Spleen (tissue), 11 donors: ENCODE results near the gene CLBA1. TPM values are rescaled to one million over a fixed set of nuclear protein-coding genes. Genes with fewer than 3 reads are reported as not detected.

Source experiments
- DNase-seq: peaks from one replicate; pipeline ENCODE4 v3.0.0-alpha.2; 2020
- H3K27ac ChIP-seq, 8 donors: fragments of 200-600 bp; sonication (generic) in 7 of 8; 1 replicate in 4 of 8; 2 replicates in 4 of 8; pipeline versions ENCODE4 v1.5.0 to v1.8.0; 2016 to 2021; ENCODE audit warnings: inconsistent platforms in 4 of 8, mild to moderate bottlenecking in 4 of 8, moderate library complexity in 1 of 8
- H3K27me3 ChIP-seq, 7 donors: fragments of 200-600 bp; sonication (generic) in 6 of 7; replicated peaks in 1 of 7; 1 replicate in 4 of 7; 2 replicates in 3 of 7; pipeline versions ENCODE4 v1.5.0 to v1.8.0; 2016 to 2021; ENCODE audit warnings: inconsistent platforms in 3 of 7, mild to moderate bottlenecking in 1 of 7
- H3K36me3 ChIP-seq, 6 donors: fragments of 200-600 bp; sonication (generic) in 5 of 6; 1 replicate in 4 of 6; 2 replicates in 2 of 6; pipeline versions ENCODE4 v1.5.0 to v1.8.0; 2016 to 2021; ENCODE audit warnings: inconsistent platforms in 2 of 6
- H3K4me1 ChIP-seq, 6 donors: fragments of 200-600 bp; sonication (generic) in 5 of 6; 1 replicate in 3 of 6; 2 replicates in 3 of 6; pipeline versions ENCODE4 v1.5.0 to v1.8.0; 2016 to 2021; ENCODE audit warnings: inconsistent platforms in 3 of 6
- H3K4me3 ChIP-seq, 8 donors: fragments of 200-600 bp; sonication (generic) in 7 of 8; 1 replicate in 4 of 8; 2 replicates in 4 of 8; pipeline versions ENCODE4 v1.5.0 to v1.8.0; 2016 to 2021; ENCODE audit warnings: inconsistent platforms in 4 of 8, mild to moderate bottlenecking in 4 of 8, moderate library complexity in 2 of 8
- H3K9me3 ChIP-seq, 8 donors: fragments of 200-600 bp; sonication (generic) in 7 of 8; 1 replicate in 4 of 8; 2 replicates in 4 of 8; pipeline versions ENCODE4 v1.5.0 to v1.8.0; 2016 to 2021; ENCODE audit warnings: inconsistent platforms in 4 of 8
- CTCF ChIP-seq, 11 experiments: fragments of 200-600 bp in 7 of 11; fragments of 450-650 bp in 4 of 11; sonication (generic) in 4 of 11; IDR thresholded peaks in 8 of 11; conservative IDR thresholded peaks in 3 of 11; 1 replicate in 7 of 11; 2 replicates in 4 of 11; pipeline versions ENCODE4 v1.4.0 to v1.8.0; 2016 to 2021; ENCODE audit warnings: antibody characterized with exemption in 11 of 11, inconsistent platforms in 4 of 11, mild to moderate bottlenecking in 1 of 11
- POLR2A ChIP-seq, 3 donors: fragments of 450-650 bp; IDR thresholded peaks; one replicate each; pipeline ENCODE4 v1.5.1; 2017; ENCODE audit warnings: antibody characterized with exemption in 3 of 3, mild to moderate bottlenecking in 1 of 3
- POLR2AphosphoS5 ChIP-seq, 3 donors: sonication (generic); formaldehyde crosslinking; IDR thresholded peaks; one replicate each; pipeline ENCODE4 v1.5.1; 2017; ENCODE audit warnings: antibody characterized with exemption in 3 of 3
- WGBS, 5 donors: extraction: QIAGEN DNeasy Blood & Tissue Kit in 3 of 5; methylation state at CpG; one replicate each; pipeline versions ENCODE4 v1.1.5 to v1.1.7; 2013 to 2018; 5-methylcytosine and 5-hydroxymethylcytosine counted together
- intact Hi-C: fragments of 100-400 bp; cut with DNase I; formaldehyde crosslinking; loops from one replicate; pipeline ENCODE4 v1.15.0; 2023; ENCODE audit warnings: low total_unique reads
- polyA plus RNA-seq, 3 donors: library from polyadenylated mRNA; stranded (reverse); fragments of 200-250 nt; gene quantifications; one replicate each; pipeline ENCODE4 v1.2.1, GENCODE V29; 2013
- total RNA-seq, 7 donors: library from RNA; depleted of rRNA in 3 of 7; stranded (reverse); fragments of >200 nt in 3 of 7; fragmentation: NEBNext Ultra II Directional in 4 of 7; extraction: Animal tissue kit (Norgen Biotek cat#: 25700) in 4 of 7; gene quantifications; one replicate each; pipeline versions ENCODE4 v1.1.0 to v1.2.1, GENCODE V29; 2016 to 2021
- donor health status: healthy with polysubstance abuse.
- donor health status: DM: no; HTN: no; CAD: no; lungs with moderate emphysema.
- donor health status: DM: no; HTN: no; CAD: no.
- donor health status: Bipolar disorder and iron deficiency.
- donor health status: healthy.
- donor health status: DM: no; HTN: no; CAD: no.
- donor health status: DM: yes; HTN: yes; CAD: no.

The CLBA1 gene
- total and polyA plus RNA-seq, 10 donors, result 1.7 to 4.3 (median 3.7) TPM

GRCh38 chr14:104937161-104937560, 48.4 kb upstream of the CLBA1 start:
- Histone ChIP-seq H3K27me3 (peaks cover 0 to 25% (median 0%) of the 10 kb centered on the region in 7 donors), H3K27ac (no peak overlapping the region), H3K4me3 (no peak overlapping the region), H3K9me3 (no peaks in the 10 kb centered on the region), H3K36me3 (no peaks in the 10 kb centered on the region), H3K4me1 (peaks cover 0 to 22% (median 13%) of the 10 kb centered on the region in 6 donors)
- intact Hi-C loops, result no loop called here
- WGBS, 5 donors, result 73 to 89% (median 86%) methylated on average over 4 of the region's 4 CpGs
- TF ChIP-seq CTCF (IDR thresholded peaks at IDR 0.05 in 8 of 11, conservative IDR thresholded peaks at IDR 0.05 in 3 of 11), result no peak
- TF ChIP-seq POLR2AphosphoS5 (IDR thresholded peaks at IDR 0.05), result no peak
- no peak for TF ChIP-seq POLR2A (IDR thresholded peaks at IDR 0.05)
- no peak for DNase-seq

- no peak for DNase-seq
- H3K4me3 ChIP-seq, result no peak overlapping the region
- no peak overlapping the region for H3K27ac ChIP-seq
- H3K4me1 ChIP-seq, result peaks cover 0 to 16% (median 6%) of the 10 kb centered on the region in 6 donors
- no peaks in the 10 kb centered on the region for H3K9me3 ChIP-seq
- TF ChIP-seq POLR2A (IDR thresholded peaks at IDR 0.05) (no peak), POLR2AphosphoS5 (IDR thresholded peaks at IDR 0.05) (no peak), CTCF (IDR thresholded peaks at IDR 0.05 in 8 of 11, conservative IDR thresholded peaks at IDR 0.05 in 3 of 11) (no peak)
- H3K27me3 ChIP-seq, result peaks cover 0 to 19% (median 0%) of the 10 kb centered on the region in 7 donors
- intact Hi-C loops, result no loop called here
- 76 to 85% (median 81%) methylated on average over 11 of the region's 11 CpGs for WGBS, 5 donors
- H3K36me3 ChIP-seq, result no peaks in the 10 kb centered on the region
Measured at GRCh38 chr14:104937694-104938365, 47.8 kb upstream of the CLBA1 start.

- no peaks in the 10 kb centered on the region for H3K9me3 ChIP-seq
- TF ChIP-seq POLR2AphosphoS5 (IDR thresholded peaks at IDR 0.05), result no peak
- H3K36me3 ChIP-seq, result no peaks in the 10 kb centered on the region
- peaks cover 0 to 13% (median 0%) of the 10 kb centered on the region in 7 donors for H3K27me3 ChIP-seq
- no peak overlapping the region for H3K27ac ChIP-seq
- WGBS, 5 donors, result 57 to 88% (median 85%) methylated on average over 2 of the region's 2 CpGs
- H3K4me3 ChIP-seq, result no peak overlapping the region
- intact Hi-C loops, result no loop called here
- no peak for DNase-seq
- peaks cover 0 to 10% (median 2%) of the 10 kb centered on the region in 6 donors for H3K4me1 ChIP-seq
Measured at GRCh38 chr14:104938436-104938835, 47.2 kb upstream of the CLBA1 start.

- no peak for DNase-seq
Measured at GRCh38 chr14:104938960-104939359, 46.6 kb upstream of the CLBA1 start.

More at GRCh38 chr14:104938960-104939359, 46.6 kb upstream of the CLBA1 start:
- intact Hi-C loops, result no loop called here
- Histone ChIP-seq H3K27me3 (peaks cover 0 to 11% (median 0%) of the 10 kb centered on the region in 7 donors), H3K9me3 (no peaks in the 10 kb centered on the region), H3K27ac (no peak overlapping the region), H3K4me1 (peaks cover 0 to 7% (median 1%) of the 10 kb centered on the region in 6 donors), H3K4me3 (no peak overlapping the region), H3K36me3 (no peaks in the 10 kb centered on the region)
- 57 to 90% (median 75%) methylated on average over 1 of the region's 1 CpG for WGBS, 5 donors
- TF ChIP-seq CTCF (IDR thresholded peaks at IDR 0.05 in 8 of 11, conservative IDR thresholded peaks at IDR 0.05 in 3 of 11) (no peak), POLR2A (IDR thresholded peaks at IDR 0.05) (no peak), POLR2AphosphoS5 (IDR thresholded peaks at IDR 0.05) (no peak)
